DMS 273 (cell line): Measurements from ENCODE around the gene NKD2.

ENCODE experiments used
- DNase-seq: peaks from one replicate; lab custom pipeline; 2025; ENCODE audit not compliant: unreplicated experiment; lab: John Stamatoyannopoulos, UW

Gene NKD2

DNA sequence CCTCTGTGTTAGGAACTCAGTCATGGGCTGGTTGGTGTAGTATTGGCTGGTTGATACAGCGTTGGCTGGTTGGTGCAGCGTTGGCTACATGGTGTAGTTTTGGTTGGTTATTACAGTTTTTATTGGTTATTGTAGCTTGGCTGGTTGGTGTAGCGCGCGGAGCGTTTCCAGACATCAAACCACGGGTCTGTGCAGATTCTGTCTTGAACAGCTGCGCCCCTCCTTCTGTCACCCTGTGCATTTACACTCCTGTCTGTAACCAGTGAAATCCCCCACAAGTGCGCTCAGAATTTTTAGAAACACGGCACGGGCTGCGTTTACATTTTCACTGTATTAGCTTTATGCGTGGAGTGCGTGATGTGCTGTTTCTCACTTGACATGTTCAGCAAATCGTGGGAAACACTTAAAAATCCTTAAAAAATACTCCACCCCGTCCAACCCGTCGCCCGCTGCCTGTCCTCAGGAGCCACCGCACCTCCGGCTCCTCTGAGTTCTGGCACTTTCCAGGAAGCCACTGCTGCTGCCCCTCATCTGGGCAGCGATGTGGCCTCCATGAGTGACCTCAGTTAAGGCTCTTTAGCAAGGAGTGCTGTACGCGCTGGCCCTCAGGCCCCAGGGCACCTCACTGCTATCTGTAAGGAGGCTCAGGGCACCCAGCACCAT, 20.8 kb downstream of the NKD2 start:
- DNase-seq: no peak

DNA sequence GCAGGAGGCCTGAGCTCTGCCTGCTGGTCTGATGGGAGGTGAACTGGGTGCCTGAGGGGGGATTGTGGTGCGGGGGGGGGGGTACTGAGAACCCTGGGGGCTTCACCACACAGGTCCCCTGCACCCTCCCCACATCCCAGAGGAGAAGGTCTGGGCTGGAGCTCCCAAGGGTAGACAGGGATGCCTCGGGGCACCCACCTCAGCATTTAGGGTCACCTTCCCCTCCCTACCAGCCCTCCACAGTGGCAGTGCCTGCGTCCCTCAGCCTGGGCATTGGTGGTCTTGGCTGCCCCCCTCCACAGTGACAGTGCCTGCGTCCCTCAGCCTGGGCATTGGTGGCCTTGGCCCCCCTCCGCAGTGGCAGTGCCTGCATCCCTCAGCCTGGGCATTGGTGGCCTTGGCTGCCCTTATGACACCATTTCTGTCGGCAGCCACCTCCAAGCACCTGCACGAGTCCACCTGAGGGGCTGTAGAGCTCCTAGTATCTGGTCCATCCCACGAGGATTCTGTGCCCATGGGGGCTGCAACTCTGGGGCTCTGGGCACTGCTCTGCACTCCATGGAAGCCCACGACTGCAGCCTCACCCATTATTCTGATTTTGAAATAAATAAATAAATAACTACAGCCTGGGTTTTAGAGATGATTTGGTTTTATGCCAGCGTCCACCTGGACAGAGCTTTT, 21.5 kb downstream of the NKD2 start:
- DNase-seq: no peak

DNA sequence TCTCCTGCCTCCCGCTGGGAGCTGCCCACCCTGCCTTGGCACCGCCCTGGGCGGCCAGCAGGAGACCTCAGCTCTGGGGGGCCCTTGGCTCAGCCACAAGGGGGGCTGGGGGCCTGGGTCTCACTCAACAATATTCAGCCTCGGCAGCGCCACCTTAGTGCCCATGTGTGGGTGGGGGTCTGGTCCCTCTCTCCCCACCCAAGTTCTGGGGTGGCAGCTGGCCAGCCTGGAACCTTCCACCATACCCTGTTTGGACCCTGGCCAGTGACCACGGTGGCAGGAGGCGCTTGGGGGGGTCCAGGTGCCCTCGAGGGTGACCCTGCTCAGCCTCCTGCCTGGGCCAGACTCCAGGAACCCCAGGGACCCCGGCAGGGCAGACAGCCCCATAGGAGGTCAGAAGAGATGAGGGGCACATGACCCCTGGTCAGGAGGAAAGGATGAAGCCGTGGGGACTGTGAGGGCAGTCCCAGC, 22.2 kb downstream of the NKD2 start:
- no peak for DNase-seq

DNA sequence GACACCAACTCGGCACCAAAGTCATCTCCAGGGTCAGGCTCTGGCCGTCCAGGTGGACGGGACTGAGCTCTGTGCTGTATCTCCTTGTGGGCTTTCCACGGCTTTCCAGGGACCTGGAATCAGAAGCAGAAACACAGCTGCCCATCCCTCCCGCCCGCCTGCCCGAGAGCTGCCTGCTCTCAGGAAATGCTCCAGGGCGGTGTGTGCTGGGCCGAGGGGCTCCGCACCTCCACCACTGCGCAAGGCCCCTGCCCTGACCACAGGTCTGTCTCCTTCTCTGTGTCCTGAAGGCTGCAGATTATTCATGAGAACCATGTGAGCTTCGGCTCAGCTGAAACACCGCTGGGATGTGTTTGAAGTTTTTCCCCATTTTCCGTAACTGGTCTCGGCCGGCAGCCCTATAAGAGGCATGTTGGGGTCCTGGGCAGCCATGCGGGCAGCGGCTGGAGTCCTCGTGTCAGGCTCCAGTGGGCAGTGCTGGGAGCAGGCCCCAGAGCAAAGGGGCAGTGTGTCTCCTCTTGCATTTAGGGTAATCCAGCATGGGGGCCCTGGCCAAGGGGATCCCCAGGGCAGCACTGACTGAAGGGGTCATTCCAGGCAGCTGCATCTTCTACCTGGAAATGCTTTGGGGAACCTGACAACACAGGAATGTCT, 22.8 kb downstream of the NKD2 start:
- no peak for DNase-seq

DNA sequence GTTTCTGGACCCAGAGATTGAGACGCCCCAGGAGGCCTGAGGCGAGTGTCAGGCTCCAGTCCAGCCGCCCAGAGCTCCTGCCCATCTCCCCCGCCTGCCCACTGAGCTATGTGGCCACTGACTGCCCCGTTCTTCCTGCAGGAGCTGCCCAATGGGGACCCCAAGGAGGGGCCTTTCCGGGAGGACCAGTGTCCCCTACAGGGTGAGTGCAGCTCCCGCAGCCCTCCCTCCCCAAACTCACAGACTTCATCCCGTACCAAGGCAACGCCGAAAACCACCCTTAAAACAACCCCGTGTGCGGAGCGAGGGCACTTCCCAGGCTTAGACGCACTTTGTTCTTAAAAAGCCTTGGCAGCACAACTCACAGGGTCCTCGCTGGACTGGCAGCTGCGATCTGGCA, 23.4 kb downstream of the NKD2 start:
- no peak for DNase-seq

DNA sequence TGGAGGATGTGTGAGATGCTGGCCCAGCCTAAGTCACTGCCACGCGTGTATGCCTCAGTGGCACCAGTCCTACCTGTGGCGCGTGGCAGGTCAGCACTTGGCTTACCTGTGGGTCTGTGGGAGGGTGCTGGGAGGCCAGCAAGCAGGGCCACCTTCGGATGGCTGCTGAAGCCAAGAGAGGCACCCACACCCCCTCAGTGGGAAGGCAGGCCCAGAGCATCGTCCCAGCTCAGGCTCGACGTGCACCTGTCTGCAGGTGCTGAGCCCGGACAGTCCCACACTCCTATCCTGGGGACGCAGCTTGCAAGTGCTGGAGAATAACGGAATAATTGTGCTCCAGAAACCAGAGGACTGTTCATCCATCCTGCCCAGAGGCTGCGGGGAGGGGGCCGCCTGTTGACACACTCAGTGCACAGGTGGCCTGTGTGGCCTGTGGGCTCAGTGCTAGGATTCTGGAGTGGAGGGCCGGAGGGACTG, 24.0 kb downstream of the NKD2 start:
- no peak for DNase-seq

DNA sequence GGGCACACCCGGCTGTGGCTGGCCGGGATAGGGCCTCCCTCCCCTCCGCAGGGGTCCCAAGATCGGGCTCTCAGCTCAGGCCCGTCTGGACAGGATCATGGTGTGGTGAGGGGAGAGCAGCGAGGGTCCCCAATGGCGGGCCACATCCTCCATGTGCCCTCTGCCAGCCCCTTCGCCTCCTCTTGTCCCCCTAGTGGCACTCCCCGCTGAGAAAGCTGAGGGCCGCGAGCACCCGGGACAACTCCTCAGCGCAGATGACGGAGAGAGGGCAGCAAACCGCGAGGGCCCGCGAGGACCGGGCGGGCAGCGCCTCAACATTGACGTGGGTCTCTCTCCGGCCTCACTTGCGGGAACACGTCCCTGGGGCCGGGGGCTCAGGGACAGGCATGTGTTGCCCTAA, 24.6 kb downstream of the NKD2 start:
- DNase-seq: no peak

DNA sequence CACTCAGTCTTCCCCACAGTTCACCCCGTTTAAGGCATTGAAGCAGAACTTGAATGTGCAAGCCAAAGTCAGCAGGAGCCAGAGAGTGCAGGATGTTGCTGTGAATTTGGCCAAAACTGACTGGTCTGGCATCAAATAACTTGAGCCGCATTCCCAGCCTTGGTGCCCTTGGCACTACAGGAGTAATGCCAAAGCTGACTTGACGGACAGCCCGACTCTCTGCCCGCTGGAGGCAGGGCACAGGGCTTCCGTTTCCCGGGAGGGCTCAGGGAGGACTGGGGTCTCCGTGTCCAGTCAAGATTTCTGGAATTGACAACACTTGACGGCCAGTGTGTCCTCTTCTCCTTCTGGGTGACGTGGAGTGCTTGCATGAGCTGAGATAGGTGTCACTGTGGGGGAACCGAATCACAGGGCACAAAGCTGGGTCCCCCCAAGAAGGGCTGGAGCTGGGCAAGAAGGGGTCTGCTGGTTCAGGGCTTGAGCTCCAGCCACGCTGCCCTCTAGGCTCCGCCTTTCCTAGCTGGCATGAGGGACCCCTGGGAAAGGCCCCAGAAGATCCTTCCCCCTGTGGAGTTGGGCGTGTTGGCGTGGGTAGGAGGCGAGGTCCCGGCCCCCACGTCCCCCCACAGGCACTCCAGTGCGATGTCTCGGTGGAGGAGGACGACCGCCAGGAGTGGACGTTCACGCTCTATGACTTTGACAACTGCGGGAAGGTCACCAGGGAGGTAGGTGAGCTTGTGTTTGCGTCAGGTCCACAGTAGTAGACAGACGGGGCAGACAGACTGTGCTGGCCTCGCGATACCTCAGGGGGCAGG, 25.2 kb downstream of the NKD2 start:
- no peak for DNase-seq

DNA sequence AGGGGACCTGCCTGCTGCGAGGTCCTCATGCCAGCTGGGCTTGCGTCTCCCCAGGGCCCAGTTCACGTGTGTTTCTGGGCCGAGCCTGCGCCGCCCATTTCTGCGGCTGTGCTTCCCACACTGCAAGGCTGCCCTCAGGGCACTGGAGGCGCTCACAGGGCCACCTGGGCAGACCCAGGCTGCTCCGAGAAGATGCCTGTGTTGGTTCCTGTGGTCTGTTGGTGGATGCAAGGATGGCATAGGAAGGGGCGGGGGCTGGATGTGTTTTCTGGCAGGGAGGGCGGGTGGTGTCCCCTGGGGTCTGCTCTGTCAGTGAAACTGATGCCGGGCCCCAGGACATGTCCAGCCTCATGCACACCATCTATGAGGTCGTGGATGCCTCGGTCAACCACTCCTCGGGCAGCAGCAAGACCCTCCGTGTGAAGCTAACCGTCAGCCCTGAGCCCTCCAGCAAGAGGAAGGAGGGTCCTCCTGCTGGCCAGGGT, 25.9 kb downstream of the NKD2 start:
- no peak for DNase-seq

DNA sequence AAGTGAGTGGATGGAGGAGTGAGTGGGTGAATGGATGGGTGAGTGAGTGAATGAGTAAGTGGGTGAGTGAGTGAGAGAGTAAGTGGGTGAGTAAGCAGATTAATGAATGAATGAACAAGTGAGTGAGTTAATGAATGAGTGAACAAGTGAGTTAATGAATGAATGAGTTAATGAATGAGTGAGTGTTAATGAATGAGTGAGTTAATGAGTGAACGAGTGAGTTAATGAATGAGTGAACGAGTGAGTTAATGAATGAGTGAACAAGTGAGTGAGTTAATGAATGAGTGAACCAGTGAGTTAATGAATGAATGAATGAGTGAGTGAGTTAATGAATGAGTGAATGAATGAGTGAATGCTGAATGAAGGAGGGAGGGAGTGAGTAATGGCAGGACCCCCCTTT, 26.4 kb downstream of the NKD2 start:
- no peak for DNase-seq

DNA sequence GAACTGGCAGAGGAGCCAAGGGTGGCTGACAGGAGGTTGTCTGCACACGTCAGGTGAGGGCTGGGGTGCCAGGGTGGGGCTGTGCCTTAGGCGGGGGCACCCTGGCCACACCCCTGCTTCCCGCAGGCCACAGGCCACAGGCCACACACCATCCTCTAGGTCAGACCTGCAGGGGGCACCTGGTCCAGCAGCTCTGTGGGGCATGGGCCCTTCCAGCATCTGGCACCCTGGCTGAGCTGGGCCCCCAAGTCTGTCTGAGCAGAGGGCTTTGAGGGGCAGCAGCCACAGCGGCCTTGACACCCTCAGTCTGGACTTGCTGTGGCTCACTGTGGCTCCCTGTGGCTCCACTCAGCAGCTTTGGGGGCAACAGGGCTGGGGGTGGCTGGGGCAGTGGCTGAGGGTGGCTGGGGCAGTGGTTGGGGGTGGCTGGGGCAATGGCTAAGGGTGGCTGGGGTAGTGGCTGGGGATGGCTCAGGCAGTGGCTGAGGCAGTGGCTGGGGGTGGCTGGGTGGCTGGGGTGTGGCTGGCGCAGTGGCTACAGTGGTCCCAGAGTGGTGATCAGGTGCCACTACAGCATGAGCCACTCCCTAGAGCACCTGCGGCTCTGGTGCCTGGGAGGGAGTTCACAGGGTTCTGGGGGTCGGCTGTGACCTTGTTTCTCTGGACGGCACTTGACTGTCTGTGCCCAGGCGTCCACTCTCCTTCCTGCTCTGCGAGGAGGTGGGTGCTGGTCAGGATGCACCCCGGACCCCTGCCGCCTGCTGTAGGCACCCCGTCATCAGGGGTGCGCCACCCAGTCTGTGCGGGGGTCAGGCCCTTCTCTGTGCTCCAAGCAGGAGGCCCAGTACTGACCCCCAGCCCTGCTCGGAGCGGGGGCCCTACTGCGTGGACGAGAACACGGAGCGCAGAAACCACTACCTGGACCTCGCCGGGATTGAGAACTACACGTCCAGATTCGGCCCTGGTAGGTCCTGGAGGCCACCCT, 27.1 kb downstream of the NKD2 start:
- no peak for DNase-seq

DNA sequence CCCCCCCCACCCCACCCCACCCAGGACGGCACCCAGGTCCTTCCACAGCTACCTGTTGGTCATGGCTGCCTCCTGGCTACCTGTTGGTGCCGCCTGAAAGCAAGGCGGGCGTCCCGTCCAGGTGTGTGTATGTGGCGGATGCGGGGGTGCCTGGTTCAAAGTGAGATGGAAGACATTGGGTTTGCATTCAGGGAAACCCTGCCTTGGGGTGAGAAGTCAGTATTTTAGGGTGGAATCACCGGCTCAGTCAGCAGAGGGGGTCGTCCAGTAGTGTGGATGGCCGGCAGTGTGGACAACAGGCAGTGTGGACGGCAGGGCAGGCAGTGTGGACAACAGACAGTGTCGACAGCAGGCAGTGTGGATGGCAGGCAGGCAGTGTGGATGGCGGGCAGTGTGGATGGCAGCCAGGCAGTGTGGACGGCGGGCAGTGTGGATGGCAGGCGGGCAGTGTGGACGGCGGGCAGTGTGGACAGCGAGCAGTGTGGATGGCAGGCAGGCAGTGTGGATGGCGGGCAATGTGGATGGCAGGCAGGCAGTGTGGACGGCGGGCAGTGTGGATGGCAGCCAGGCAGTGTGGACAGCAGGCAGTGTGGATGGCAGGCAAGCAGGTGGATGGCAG, 28.0 kb downstream of the NKD2 start:
- no peak for DNase-seq

DNA sequence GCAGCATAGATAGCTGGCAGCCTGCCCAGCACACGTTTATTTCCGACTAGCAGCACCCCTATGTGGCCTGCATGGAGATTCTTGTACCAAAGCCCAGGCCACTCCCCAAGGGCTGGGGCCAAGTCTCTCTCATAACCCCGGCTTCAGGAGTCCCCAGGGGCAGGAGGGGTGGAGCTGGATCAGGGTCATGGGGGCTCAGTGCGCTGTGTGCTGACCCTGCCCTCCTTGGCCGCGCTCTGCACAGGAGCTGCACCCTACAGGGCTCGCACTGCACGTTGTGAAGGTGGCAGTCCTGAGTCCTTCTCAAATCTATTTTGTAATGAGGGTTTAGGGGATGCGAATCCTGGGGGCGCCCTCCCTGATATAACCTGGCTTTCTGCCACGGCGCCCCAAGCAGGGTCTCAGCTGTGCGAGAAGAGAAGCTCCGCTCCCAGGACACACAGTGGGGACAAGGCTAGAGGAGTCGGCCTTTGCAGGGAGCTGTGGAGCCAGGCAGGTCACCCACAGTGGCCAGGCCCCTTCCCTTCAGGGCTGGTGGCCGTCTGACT, 28.6 kb downstream of the NKD2 start:
- peak; percentile 32 for DNase-seq

DNA sequence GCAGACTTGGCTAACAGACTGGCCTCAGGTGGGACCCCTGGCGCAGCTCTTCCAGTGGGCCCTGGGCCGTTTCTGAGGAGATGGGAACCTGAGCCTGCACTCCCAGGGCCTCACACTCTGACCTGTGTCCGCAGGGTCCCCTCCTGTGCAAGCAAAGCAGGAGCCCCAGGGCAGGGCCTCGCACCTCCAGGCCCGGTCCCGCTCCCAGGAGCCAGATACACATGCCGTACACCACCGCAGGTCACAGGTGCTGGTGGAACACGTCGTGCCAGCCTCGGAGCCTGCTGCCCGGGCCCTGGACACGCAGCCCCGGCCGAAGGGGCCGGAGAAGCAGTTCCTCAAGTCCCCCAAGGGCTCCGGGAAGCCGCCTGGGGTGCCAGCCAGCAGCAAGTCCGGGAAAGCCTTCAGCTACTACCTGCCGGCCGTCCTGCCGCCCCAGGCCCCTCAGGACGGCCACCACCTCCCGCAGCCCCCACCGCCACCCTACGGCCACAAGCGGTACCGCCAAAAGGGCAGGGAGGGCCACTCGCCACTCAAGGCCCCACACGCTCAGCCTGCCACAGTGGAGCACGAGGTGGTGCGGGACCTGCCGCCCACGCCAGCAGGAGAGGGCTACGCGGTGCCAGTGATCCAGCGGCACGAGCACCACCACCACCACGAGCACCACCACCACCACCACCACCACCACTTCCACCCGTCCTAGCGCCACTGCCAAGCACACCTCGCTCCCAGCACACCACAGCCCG, 29.2 kb downstream of the NKD2 start:
- no peak for DNase-seq

DNA sequence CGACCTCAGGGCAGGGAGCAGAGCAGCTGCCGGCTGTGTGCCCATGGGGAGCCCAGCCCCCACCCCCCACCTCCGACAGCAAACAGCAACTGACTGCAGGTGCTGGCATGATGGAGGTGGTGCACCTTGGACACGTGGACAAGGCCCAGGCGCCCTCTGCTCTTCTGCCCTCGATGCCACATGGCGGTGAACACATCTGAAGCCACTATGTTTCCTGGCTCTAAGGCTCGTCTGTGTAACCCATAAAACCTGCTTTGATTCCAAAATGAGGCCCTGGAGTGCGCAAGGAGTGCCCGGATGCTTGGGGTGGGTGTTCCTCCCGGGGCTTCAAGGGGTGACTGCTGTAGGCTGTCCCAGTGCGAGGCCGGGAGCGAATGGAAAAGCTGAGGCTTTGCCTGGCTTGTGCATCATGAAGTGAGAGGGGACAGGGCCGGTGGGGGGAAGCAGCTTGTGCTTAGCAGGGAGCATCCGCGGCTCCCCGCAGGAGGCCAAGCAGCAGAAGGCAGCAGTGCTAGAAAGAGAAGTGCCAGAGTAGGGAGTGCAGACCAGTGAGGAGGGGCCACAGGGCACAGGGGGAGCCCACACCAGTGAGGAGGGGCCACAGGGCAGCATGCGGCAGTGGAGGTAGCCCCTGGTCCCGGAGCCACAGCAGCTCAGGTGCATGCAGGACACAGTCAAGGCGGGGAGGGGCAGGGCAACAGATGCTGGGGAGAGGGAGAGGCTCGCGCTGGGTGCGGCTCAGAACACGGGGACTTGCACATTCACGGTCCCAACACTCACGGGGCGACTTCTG, 30.0 kb downstream of the NKD2 start:
- DNase-seq: no peak

DNA sequence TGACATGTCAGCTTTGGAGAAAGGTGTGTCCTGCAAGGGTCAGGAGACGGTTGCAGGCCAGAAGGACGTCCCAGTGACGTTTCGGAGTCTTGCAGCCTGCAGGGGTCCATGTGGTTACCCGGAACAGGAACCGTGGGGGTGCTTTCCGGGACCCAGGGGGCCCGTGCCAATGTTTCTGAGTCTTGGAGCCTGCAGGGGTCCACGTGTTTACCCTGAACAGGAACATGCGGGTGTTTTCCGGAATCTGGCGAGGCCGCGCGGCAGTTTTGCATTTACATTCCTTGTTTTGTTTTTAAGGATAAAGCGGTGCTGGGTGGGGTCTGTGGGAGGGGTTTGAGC, 30.6 kb downstream of the NKD2 start:
- no peak for DNase-seq

DNA sequence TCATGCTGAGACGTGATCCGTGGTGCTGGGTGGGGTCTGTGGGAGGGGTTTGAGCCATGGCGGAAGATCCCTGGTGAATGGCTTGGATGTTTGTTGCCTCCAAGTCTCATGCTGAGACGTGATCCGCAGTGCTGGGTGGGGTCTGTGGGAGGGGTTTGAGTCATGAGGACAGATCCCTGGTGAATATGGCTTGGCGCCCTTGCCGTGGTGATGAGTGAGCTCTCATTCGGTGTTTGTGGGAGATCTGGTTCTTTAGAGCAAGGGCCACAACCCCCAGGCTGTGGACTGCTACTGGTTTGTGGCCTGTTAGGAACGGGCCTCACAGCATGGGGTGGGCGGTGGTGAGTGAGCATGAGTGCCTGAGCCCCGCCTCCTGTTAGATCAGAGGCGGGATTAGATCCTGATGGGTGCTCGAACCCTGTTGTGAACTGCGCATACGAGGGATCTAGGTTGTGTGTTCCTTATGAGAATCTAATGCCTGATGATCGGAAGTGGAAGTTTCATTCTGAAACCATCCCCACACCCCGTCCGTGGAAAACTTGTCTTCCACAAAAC, 31.2 kb downstream of the NKD2 start:
- no peak for DNase-seq

DNA sequence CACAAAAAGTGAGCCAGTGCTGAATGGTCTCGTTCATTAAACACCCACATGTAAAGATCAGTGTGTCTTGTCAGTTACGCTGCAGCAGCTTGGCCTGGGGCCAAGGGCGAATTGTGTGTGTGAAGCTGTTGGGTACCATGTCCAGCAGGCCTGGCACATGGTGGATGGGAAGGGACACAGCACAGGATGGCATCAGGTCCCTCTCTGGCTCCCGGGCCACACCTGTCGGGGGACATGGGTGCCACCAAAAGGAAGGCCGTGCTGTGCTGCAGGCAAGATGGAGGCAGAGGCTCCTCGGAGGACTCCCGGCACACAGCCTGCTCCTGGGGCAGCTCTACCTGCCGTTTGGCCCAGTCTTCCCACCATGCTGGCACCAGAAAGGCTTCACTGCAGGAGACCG, 32.0 kb downstream of the NKD2 start:
- no peak for DNase-seq
